ENCODE measurements around the gene PRKAB1. TPM values are rescaled to one million over a fixed set of nuclear protein-coding genes. Genes with fewer than 3 reads are reported as not detected.
"Not testable (repeated sequence)": the region's sequence is repeated elsewhere in the genome, so short reads cannot be mapped to it uniquely, and the experiment has no call there.

The PRKAB1 gene
- total RNA-seq (2014; rRNA removed; shearing (Covaris generic)), result 23.9 and 24.6 TPM in 2 replicates

GRCh38 chr12:119667577-119668323 is at the start of gene PRKAB1:
Gene PRKAB1 (plus strand): TSS chr12:119668133. CDS start chr12:119668245, 112 bp downstream.
- DNase-seq, result peak; percentile 95 to 97

GRCh38 chr12:119618328-119618896 is 49.5 kb upstream of the PRKAB1 start:
- not testable (repeated sequence) for H3K36me3 ChIP-seq; H3K9me3 ChIP-seq (replicated peaks)

More at GRCh38 chr12:119667577-119668323, at the start of gene PRKAB1:
- H3K9me3 ChIP-seq (replicated peaks), result no peaks in the 10 kb centered on the region
- no peaks in the 10 kb centered on the region for H3K27me3 ChIP-seq
- peak within 1 kb of the TSS; percentile 94 for H3K4me3 ChIP-seq
- peak within 1 kb of the TSS; percentile 73 for H3K27ac ChIP-seq
- peaks cover 3% of the 10 kb centered on the region for H3K4me1 ChIP-seq
- H3K36me3 ChIP-seq, result peaks cover 23% of the 10 kb centered on the region

GRCh38 chr12:119620490-119620889 is 47.4 kb upstream of the PRKAB1 start:
- no peaks in the 10 kb centered on the region for H3K9me3 ChIP-seq (replicated peaks)
- H3K36me3 ChIP-seq, result no peaks in the 10 kb centered on the region
- H3K27ac ChIP-seq, result no peak overlapping the region
- peaks cover 6% of the 10 kb centered on the region; the same call in 1 of the 2 replicates for H3K4me1 ChIP-seq
- no peak for DNase-seq
- no peaks in the 10 kb centered on the region for H3K27me3 ChIP-seq
- no peak overlapping the region for H3K4me3 ChIP-seq

More at GRCh38 chr12:119618328-119618896, 49.5 kb upstream of the PRKAB1 start:
- not testable (repeated sequence) for H3K4me3 ChIP-seq, H3K27ac ChIP-seq, H3K27me3 ChIP-seq, DNase-seq, H3K4me1 ChIP-seq

GRCh38 chr12:119621878-119622277 is 46.1 kb upstream of the PRKAB1 start:
- H3K27ac ChIP-seq, result no peak overlapping the region
- no peak for DNase-seq
- H3K4me3 ChIP-seq, result no peak overlapping the region
- no peaks in the 10 kb centered on the region for H3K36me3 ChIP-seq
- no peaks in the 10 kb centered on the region for H3K27me3 ChIP-seq
- H3K9me3 ChIP-seq (replicated peaks), result no peaks in the 10 kb centered on the region
- H3K4me1 ChIP-seq, result peaks cover 6% of the 10 kb centered on the region; the same call in 1 of the 2 replicates

GRCh38 chr12:119624966-119625365 is 43.0 kb upstream of the PRKAB1 start:
- Histone ChIP-seq H3K9me3 (replicated peaks) (no peaks in the 10 kb centered on the region), H3K27ac (no peak overlapping the region), H3K4me3 (no peak overlapping the region), H3K27me3 (no peaks in the 10 kb centered on the region), H3K4me1 (peaks cover 6% of the 10 kb centered on the region; the same call in 1 of the 2 replicates), H3K36me3 (no peaks in the 10 kb centered on the region)
- DNase-seq, result peak; percentile 20 to 63

- Histone ChIP-seq H3K36me3 (no peaks in the 10 kb centered on the region), H3K9me3 (replicated peaks) (no peaks in the 10 kb centered on the region), H3K4me3 (no peak overlapping the region), H3K27me3 (no peaks in the 10 kb centered on the region), H3K4me1 (peaks cover 6% of the 10 kb centered on the region; the same call in 1 of the 2 replicates), H3K27ac (no peak overlapping the region)
- DNase-seq, result no peak
These were observed 40.8 kb upstream of the PRKAB1 start for GRCh38 chr12:119627019-119627643.

GRCh38 chr12:119627686-119628085 is 40.2 kb upstream of the PRKAB1 start:
- Histone ChIP-seq H3K9me3 (replicated peaks) (no peaks in the 10 kb centered on the region), H3K36me3 (no peaks in the 10 kb centered on the region), H3K27me3 (no peaks in the 10 kb centered on the region), H3K27ac (no peak overlapping the region), H3K4me1 (peaks cover 6% of the 10 kb centered on the region; the same call in 1 of the 2 replicates), H3K4me3 (no peak overlapping the region)
- no peak for DNase-seq

GRCh38 chr12:119630223-119630780 is 37.6 kb upstream of the PRKAB1 start:
- Histone ChIP-seq H3K4me1 (no peaks in the 10 kb centered on the region), H3K27me3 (no peaks in the 10 kb centered on the region), H3K36me3 (no peaks in the 10 kb centered on the region; the same call in 1 of the 2 replicates), H3K9me3 (replicated peaks) (no peaks in the 10 kb centered on the region), H3K27ac (no peak overlapping the region), H3K4me3 (no peak overlapping the region)
- no peak for DNase-seq

- H3K27ac ChIP-seq, result no peak overlapping the region
- no peak overlapping the region for H3K4me3 ChIP-seq
- H3K4me1 ChIP-seq, result no peaks in the 10 kb centered on the region
- H3K36me3 ChIP-seq, result no peaks in the 10 kb centered on the region; the same call in 1 of the 2 replicates
- H3K27me3 ChIP-seq, result no peaks in the 10 kb centered on the region
- H3K9me3 ChIP-seq (replicated peaks), result no peaks in the 10 kb centered on the region
- no peak for DNase-seq
These were observed 36.9 kb upstream of the PRKAB1 start for GRCh38 chr12:119630962-119631550.

GRCh38 chr12:119631930-119632678 is 35.8 kb upstream of the PRKAB1 start:
- Histone ChIP-seq H3K36me3 (no peaks in the 10 kb centered on the region; the same call in 1 of the 2 replicates), H3K4me3 (no peak overlapping the region), H3K9me3 (replicated peaks) (no peaks in the 10 kb centered on the region), H3K4me1 (no peaks in the 10 kb centered on the region), H3K27ac (no peak overlapping the region), H3K27me3 (no peaks in the 10 kb centered on the region)
- peak in 1 of 2 experiments; percentile 20 for DNase-seq

- Histone ChIP-seq H3K4me3 (no peak overlapping the region), H3K27me3 (no peaks in the 10 kb centered on the region), H3K4me1 (no peaks in the 10 kb centered on the region), H3K9me3 (replicated peaks) (no peaks in the 10 kb centered on the region), H3K27ac (no peak overlapping the region), H3K36me3 (no peaks in the 10 kb centered on the region; the same call in 1 of the 2 replicates)
- DNase-seq, result no peak
These were observed 33.2 kb upstream of the PRKAB1 start for GRCh38 chr12:119634743-119635142.

GRCh38 chr12:119642986-119643385 is 24.9 kb upstream of the PRKAB1 start:
- H3K4me1 ChIP-seq, result peaks cover 11% of the 10 kb centered on the region

GRCh38 chr12:119644930-119645329 is 23.0 kb upstream of the PRKAB1 start:
- Histone ChIP-seq H3K36me3 (no peaks in the 10 kb centered on the region), H3K4me3 (no peak overlapping the region), H3K9me3 (replicated peaks) (no peaks in the 10 kb centered on the region), H3K27me3 (no peaks in the 10 kb centered on the region), H3K27ac (peak overlapping the region; percentile 21), H3K4me1 (peaks cover 11% of the 10 kb centered on the region)
- peak; percentile 57 to 82 for DNase-seq

More at GRCh38 chr12:119642986-119643385, 24.9 kb upstream of the PRKAB1 start:
- Histone ChIP-seq H3K27ac (no peak overlapping the region), H3K9me3 (replicated peaks) (no peaks in the 10 kb centered on the region), H3K27me3 (no peaks in the 10 kb centered on the region), H3K36me3 (no peaks in the 10 kb centered on the region), H3K4me3 (no peak overlapping the region)
- DNase-seq, result peak in 1 of 2 experiments; percentile 19

Measured in SJCRH30 (cell line).